K562 (cell line): Measurements from ENCODE around the gene ACTL10. TPM values are rescaled to one million over a fixed set of nuclear protein-coding genes. Genes with fewer than 3 reads are reported as not detected.

Experiments
- DACH1 ChIP-seq: fragments of 450-650 bp; IDR thresholded peaks from 2 replicates; pipeline ENCODE4 v1.6.1; 2018; ENCODE audit not compliant: partially characterized antibody
- FOXP1 ChIP-seq: sonication (generic); formaldehyde crosslinking; IDR thresholded peaks from 2 replicates; pipeline ENCODE4 v1.8.0; 2022; ENCODE audit warnings: mild to moderate bottlenecking, missing genetic modification reagents
- HCFC1 ChIP-seq: IDR thresholded peaks from 2 replicates; pipeline ENCODE4 v1.6.1; 2012; ENCODE audit warnings: low read depth, low read length, improper control_type of control experiment
- NFATC3 ChIP-seq: fragments of 450-650 bp; IDR thresholded peaks from 2 replicates; pipeline ENCODE4 v1.6.1; 2017; ENCODE audit warnings: mild to moderate bottlenecking
- NFIC ChIP-seq: fragments of 450-650 bp; IDR thresholded peaks from 2 replicates; pipeline ENCODE4 v1.6.1; 2017; ENCODE audit warnings: mild to moderate bottlenecking, inconsistent platforms
- NFIX ChIP-seq: fragments of 250-450 bp; sonication (Bioruptor Pico); IDR thresholded peaks from 2 replicates; pipeline ENCODE4 v1.4.0; 2020; ENCODE audit warnings: low read depth, mild to moderate bottlenecking, moderate library complexity
- RBFOX2 ChIP-seq: fragments of 200-400 bp; formaldehyde crosslinking; IDR thresholded peaks from 2 replicates; pipeline ENCODE4 v1.6.1; 2017; ENCODE audit warnings: low read depth, mild to moderate bottlenecking, low read length, moderate library complexity
- SIN3A ChIP-seq, 2 experiments: fragments of 150-350 bp in 1 of 2; IDR thresholded peaks; 2 replicates each; pipeline ENCODE4 v1.6.1; 2011 to 2016; ENCODE audit warnings: borderline replicate concordance in 2 of 2, low read depth in 2 of 2, low read length in 2 of 2, mild to moderate bottlenecking in 2 of 2, moderate library complexity in 2 of 2; ENCODE audit not compliant: control insufficient read depth in 1 of 2
- SUPT5H ChIP-seq: fragments of 450-650 bp; IDR thresholded peaks from 2 replicates; pipeline ENCODE4 v1.6.1; 2016
- ZFP36 ChIP-seq: fragments of 150-350 bp; IDR thresholded peaks from 2 replicates; pipeline ENCODE4 v1.6.1; 2018; ENCODE audit warnings: low read length, low read depth; ENCODE audit not compliant: partially characterized antibody
- ZNF551 ChIP-seq: fragments of 250-450 bp; sonication (Bioruptor Pico); IDR thresholded peaks from 2 replicates; pipeline ENCODE4 v1.5.0; 2021; ENCODE audit warnings: mild to moderate bottlenecking, moderate library complexity
- polyA plus RNA-seq, 8 experiments: library from polyadenylated mRNA; depleted of rRNA in 4 of 8; stranded (reverse) in 5 of 8; unstranded in 3 of 8; fragments of >200 nt; fragmentation: Nextera tagmentation in 2 of 8; fragmentation: Illumina TruSeq in 1 of 8; extraction: Ambion mirVana in 2 of 8; extraction: Trizol in 1 of 8; gene quantifications; 2 replicates each; pipeline versions ENCODE4 v1.2.1 to v1.2.3, GENCODE V29; 2011 to 2014; ENCODE audit warnings: inconsistent platforms in 1 of 8, missing spikeins in 1 of 8
- total RNA-seq, 7 experiments: library from RNA; depleted of rRNA in 6 of 7; stranded (reverse); fragments of >200 nt in 6 of 7; fragmentation: Illumina TruSeq in 2 of 7; extraction: Trizol in 2 of 7; gene quantifications; 2 replicates each; pipeline versions ENCODE4 v1.2.1 to v1.2.3, GENCODE V29; 2011 to 2021; ENCODE audit warnings: low replicate concordance in 1 of 7
- TF ChIP-seq, protein P1 (sequence below), 3 experiments: IDR thresholded peaks in 2 of 3; conservative IDR thresholded peaks in 1 of 3; 2 replicates each; pipeline ENCODE4 v1.5.1; 2011 to 2012; ENCODE audit warnings: low read length in 3 of 3, mild to moderate bottlenecking in 3 of 3, control low read depth in 2 of 3, improper control_type of control experiment in 1 of 3, inconsistent platforms in 1 of 3, low read depth in 1 of 3, mixed read lengths in 1 of 3, moderate library complexity in 1 of 3; ENCODE audit not compliant: insufficient read depth in 2 of 3
- TF ChIP-seq, protein P2 (sequence below), 3 experiments: fragments of 200-800 bp in 1 of 3; sonication (Bioruptor generic) in 1 of 3; sonication (generic) in 1 of 3; formaldehyde crosslinking in 1 of 3; IDR thresholded peaks; 2 replicates each; pipeline versions ENCODE4 v1.6.1 to v1.8.0; 2016 to 2022; ENCODE audit warnings: mild to moderate bottlenecking in 2 of 3, missing compliant biosample characterization in 2 of 3, missing genetic modification characterization in 2 of 3, missing genetic modification reagents in 1 of 3
- TF ChIP-seq, protein P3 (sequence below): sonication (generic); formaldehyde crosslinking; IDR thresholded peaks from 2 replicates; pipeline ENCODE4 v1.8.0; 2022; ENCODE audit warnings: missing genetic modification reagents, mild to moderate bottlenecking, moderate library complexity, borderline replicate concordance
- TF ChIP-seq, protein P4 (sequence below): fragments of 250-450 bp; sonication (Bioruptor Pico); IDR thresholded peaks from 2 replicates; pipeline ENCODE4 v1.8.0; 2022; ENCODE audit warnings: inconsistent platforms, mild to moderate bottlenecking, moderate library complexity, borderline replicate concordance

The ACTL10 gene
- total and polyA plus RNA-seq, 9 of the 15 experiments (the other 6 are each of a cell fraction or from before 2014, with no cell fraction given) = 0.07 to 0.14 TPM; not detected in 7

DNA sequence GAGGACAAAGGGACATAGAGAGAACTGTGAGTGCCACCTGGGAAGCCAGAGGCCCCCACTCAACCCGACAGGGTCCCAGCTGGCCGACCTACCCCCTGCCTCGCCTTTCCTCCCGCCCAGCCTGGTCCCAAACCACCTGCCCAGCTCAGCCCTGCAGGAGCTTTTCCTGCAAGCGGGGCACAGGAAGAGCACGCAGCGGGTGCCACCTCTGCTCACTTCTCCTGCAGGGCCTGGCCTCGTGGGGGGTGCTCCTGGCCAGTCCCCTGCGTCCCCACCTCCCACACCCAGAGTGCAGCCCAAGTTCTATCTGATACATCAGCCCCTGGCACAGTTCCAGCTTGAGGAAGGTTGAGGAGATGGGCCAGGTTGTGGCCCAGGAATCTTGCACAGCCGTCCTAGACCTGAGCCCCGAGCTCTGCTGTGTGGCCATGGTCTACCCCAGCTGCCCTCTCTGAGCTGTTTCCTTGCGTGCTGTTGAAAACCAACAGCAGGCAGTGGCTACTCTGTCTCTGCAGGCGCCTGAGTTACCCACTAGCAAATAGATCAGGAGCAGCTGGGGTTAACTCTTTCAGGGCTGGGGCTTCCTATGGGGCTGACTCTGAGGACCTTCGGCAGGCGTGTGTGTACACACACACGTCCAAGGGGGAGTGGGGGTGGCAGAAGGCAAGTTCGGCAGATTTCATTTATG, 5.8 kb downstream of the ACTL10 start (continued):
- peak; percentile 95 for TF ChIP-seq NFIC
- TF ChIP-seq SIN3A (IDR thresholded peaks at IDR 0.05; ENCODE audit: borderline replicate concordance in 2 of 2, control insufficient read depth in 1 of 2, low read depth in 2 of 2, low read length in 2 of 2) = 0 out of 4 replicates have a peak, but pooled peaks of 1 of the 2 experiments have one; percentile 20
- TF ChIP-seq, protein P1, sequence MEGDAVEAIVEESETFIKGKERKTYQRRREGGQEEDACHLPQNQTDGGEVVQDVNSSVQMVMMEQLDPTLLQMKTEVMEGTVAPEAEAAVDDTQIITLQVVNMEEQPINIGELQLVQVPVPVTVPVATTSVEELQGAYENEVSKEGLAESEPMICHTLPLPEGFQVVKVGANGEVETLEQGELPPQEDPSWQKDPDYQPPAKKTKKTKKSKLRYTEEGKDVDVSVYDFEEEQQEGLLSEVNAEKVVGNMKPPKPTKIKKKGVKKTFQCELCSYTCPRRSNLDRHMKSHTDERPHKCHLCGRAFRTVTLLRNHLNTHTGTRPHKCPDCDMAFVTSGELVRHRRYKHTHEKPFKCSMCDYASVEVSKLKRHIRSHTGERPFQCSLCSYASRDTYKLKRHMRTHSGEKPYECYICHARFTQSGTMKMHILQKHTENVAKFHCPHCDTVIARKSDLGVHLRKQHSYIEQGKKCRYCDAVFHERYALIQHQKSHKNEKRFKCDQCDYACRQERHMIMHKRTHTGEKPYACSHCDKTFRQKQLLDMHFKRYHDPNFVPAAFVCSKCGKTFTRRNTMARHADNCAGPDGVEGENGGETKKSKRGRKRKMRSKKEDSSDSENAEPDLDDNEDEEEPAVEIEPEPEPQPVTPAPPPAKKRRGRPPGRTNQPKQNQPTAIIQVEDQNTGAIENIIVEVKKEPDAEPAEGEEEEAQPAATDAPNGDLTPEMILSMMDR (IDR thresholded peaks at IDR 0.05 in 2 of 3, conservative IDR thresholded peaks at IDR 0.05 in 1 of 3; ENCODE audit: insufficient read depth in 2 of 3, low read depth in 1 of 3, low read length in 3 of 3) = 0 out of 6 replicates have a peak, but pooled peaks of 1 of the 3 experiments have one; percentile 2
- TF ChIP-seq, protein P2, sequence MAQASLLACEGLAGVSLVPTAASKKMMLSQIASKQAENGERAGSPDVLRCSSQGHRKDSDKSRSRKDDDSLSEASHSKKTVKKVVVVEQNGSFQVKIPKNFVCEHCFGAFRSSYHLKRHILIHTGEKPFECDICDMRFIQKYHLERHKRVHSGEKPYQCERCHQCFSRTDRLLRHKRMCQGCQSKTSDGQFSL (CRISPR knock-in tag; IDR thresholded peaks at IDR 0.05) = peak; percentile 51; the same call in 1 of the 2 replicates
- TF ChIP-seq, protein P2 (tag; IDR thresholded peaks at IDR 0.05) = no peak
- TF ChIP-seq ZNF551 = no peak
- TF ChIP-seq, protein P3, sequence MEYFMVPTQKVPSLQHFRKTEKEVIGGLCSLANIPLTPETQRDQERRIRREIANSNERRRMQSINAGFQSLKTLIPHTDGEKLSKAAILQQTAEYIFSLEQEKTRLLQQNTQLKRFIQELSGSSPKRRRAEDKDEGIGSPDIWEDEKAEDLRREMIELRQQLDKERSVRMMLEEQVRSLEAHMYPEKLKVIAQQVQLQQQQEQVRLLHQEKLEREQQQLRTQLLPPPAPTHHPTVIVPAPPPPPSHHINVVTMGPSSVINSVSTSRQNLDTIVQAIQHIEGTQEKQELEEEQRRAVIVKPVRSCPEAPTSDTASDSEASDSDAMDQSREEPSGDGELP = peak; percentile 48; the same call in 1 of the 2 replicates
- no peak for TF ChIP-seq HCFC1
- TF ChIP-seq NFATC3 = no peak
- TF ChIP-seq ZFP36 = peak; percentile 85
- TF ChIP-seq NFIX = 0 out of 2 replicates have a peak, but pooled peaks have one; percentile 4
- TF ChIP-seq, protein P4, sequence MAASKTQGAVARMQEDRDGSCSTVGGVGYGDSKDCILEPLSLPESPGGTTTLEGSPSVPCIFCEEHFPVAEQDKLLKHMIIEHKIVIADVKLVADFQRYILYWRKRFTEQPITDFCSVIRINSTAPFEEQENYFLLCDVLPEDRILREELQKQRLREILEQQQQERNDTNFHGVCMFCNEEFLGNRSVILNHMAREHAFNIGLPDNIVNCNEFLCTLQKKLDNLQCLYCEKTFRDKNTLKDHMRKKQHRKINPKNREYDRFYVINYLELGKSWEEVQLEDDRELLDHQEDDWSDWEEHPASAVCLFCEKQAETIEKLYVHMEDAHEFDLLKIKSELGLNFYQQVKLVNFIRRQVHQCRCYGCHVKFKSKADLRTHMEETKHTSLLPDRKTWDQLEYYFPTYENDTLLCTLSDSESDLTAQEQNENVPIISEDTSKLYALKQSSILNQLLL (CRISPR knock-in tag) = no peak
- TF ChIP-seq RBFOX2 = peak; percentile 48
- no peak for TF ChIP-seq DACH1
- TF ChIP-seq FOXP1 (CRISPR knock-in tag) = 0 out of 2 replicates have a peak, but pooled peaks have one; percentile 16
- TF ChIP-seq SUPT5H = no peak
